SK-N-MC (cell line): ENCODE measurements around the gene MXD1.

Experiments
- EZH2 ChIP-seq: fragments of 200-600 bp; sonication (generic); IDR thresholded peaks from one replicate; pipeline ENCODE4 v1.6.1; 2017; ENCODE audit warnings: antibody characterized with exemption
- POLR2AphosphoS5 ChIP-seq: IDR thresholded peaks from 2 replicates; pipeline ENCODE4 v1.6.1; 2012; ENCODE audit warnings: mild to moderate bottlenecking, low read depth, low read length, borderline replicate concordance

GRCh38 chr2:69950241-69950640, 35.3 kb downstream of the MXD1 start:
- TF ChIP-seq POLR2AphosphoS5 = no peak
- TF ChIP-seq EZH2 = no peak
